Kidney (tissue), 14 donors: ENCODE data around the gene PTOV1. TPM values are rescaled to one million over a fixed set of nuclear protein-coding genes. Genes with fewer than 3 reads are reported as not detected.

Source experiments
- DNase-seq, 5 donors: peaks; one replicate each; pipeline ENCODE4 v3.0.0-alpha.2; 2013 to 2020
- FAIRE-seq: peaks from 2 replicates; lab custom pipeline; 2012; peaks lifted over from hg19 to GRCh38; lab: Jason Lieb, UNC
- H3K27ac ChIP-seq, 2 donors: one replicate each; pipeline ENCODE4 v1.7.0; 2013; ENCODE audit warnings: low read depth in 2 of 2, low read length in 2 of 2, inconsistent platforms in 1 of 2
- H3K27me3 ChIP-seq: one replicate; pipeline ENCODE4 v1.7.1; 2013; ENCODE audit warnings: low read length, inconsistent platforms; ENCODE audit not compliant: control insufficient read depth, insufficient read depth
- H3K36me3 ChIP-seq, 3 donors: one replicate each; pipeline versions ENCODE4 v1.7.0 to v1.7.1; 2013; ENCODE audit warnings: low read length in 3 of 3, control low read depth in 1 of 3, inconsistent platforms in 1 of 3; ENCODE audit not compliant: insufficient read depth in 3 of 3, control insufficient read depth in 2 of 3
- H3K4me1 ChIP-seq, 3 donors: one replicate each; pipeline versions ENCODE4 v1.7.0 to v1.7.1; 2013; ENCODE audit warnings: low read length in 3 of 3, inconsistent platforms in 1 of 3, low read depth in 1 of 3; ENCODE audit not compliant: control insufficient read depth in 2 of 3, insufficient read depth in 2 of 3
- H3K4me3 ChIP-seq, 3 donors: one replicate each; pipeline versions ENCODE4 v1.7.0 to v1.8.1; 2013; ENCODE audit warnings: low read length in 3 of 3, control low read depth in 1 of 3, inconsistent platforms in 1 of 3
- H3K9ac ChIP-seq, 3 donors: one replicate each; pipeline versions ENCODE4 v1.7.0 to v1.7.1; 2013; ENCODE audit warnings: low read length in 3 of 3, control low read depth in 1 of 3, inconsistent platforms in 1 of 3
- H3K9me3 ChIP-seq, 3 donors: one replicate each; pipeline versions ENCODE4 v1.7.0 to v1.7.1; 2013; ENCODE audit warnings: low read length in 3 of 3, control low read depth in 1 of 3, inconsistent platforms in 1 of 3; ENCODE audit not compliant: control insufficient read depth in 2 of 3, insufficient read depth in 1 of 3
- CTCF ChIP-seq: IDR thresholded peaks from 3 replicates; pipeline ENCODE4 v1.5.1; 2012; ENCODE audit warnings: mild to moderate bottlenecking, moderate library complexity, borderline replicate concordance; ENCODE audit not compliant: insufficient read depth; ENCODE audit errors: extremely low read depth
- intact Hi-C: fragments of 100-400 bp; cut with DNase I; formaldehyde crosslinking; loops from one replicate; pipeline ENCODE4 v1.11.1; 2022
- polyA plus RNA-seq: library from polyadenylated mRNA; stranded (reverse); fragments of 350-450 nt; fragmentation: Illumina TruSeq; extraction: RNeasy Lipid Tissue Mini Kit (QIAGEN cat#74804); gene quantifications from one replicate; pipeline ENCODE4 v1.2.3, GENCODE V29; 2014; ENCODE audit warnings: low read depth, low replicate concordance; ENCODE audit not compliant: insufficient read depth
- total RNA-seq: library from RNA; stranded (reverse); fragmentation: NEBNext Ultra II Directional; extraction: Animal tissue kit (Norgen Biotek cat#: 25700); gene quantifications from one replicate; pipeline ENCODE4 v1.2.1, GENCODE V29; 2021
- donor health status: control.
- donor health status: control.
- donor health status: control.
- donor health status: control.
- donor health status: control.
- donor health status: DM: yes; HTN: yes; CAD: no.
- donor health status: Normal renal cell carcinoma (clear cell type).

The PTOV1 gene
- total and polyA plus RNA-seq, 2 donors from 2014 or later, result 118 to 235 TPM

GRCh38 chr19:49889687-49890348 is 38.9 kb downstream of the PTOV1 start:
- Histone ChIP-seq H3K9ac (no peak overlapping the region), H3K27ac (no peak overlapping the region), H3K4me3 (no peak overlapping the region), H3K27me3 (no peaks in the 10 kb centered on the region), H3K9me3 (no peaks in the 10 kb centered on the region), H3K4me1 (peaks cover 0 to 5% (median 0%) of the 10 kb centered on the region in 3 donors), H3K36me3 (peaks cover 0 to 2% (median 1%) of the 10 kb centered on the region in 3 donors)
- FAIRE-seq (no peak), DNase-seq (peak; percentile 88 to 93 (median 91))
- TF ChIP-seq CTCF, result peak; percentile 53
- intact Hi-C loops, result no loop called here

- H3K9ac ChIP-seq, result no peak overlapping the region
- no peaks in the 10 kb centered on the region for H3K9me3 ChIP-seq
- intact Hi-C loops, result no loop called here
- no peak for TF ChIP-seq CTCF
- peaks cover 0 to 5% (median 0%) of the 10 kb centered on the region in 3 donors for H3K4me1 ChIP-seq
- FAIRE-seq (no peak), DNase-seq (peak in 3 of 5 donors; percentile 37 to 88 (median 64))
- H3K4me3 ChIP-seq, result no peak overlapping the region
- no peak overlapping the region for H3K27ac ChIP-seq
- no peaks in the 10 kb centered on the region for H3K36me3 ChIP-seq
- no peaks in the 10 kb centered on the region for H3K27me3 ChIP-seq
Measured at GRCh38 chr19:49890349-49891311, 39.7 kb downstream of the PTOV1 start.

- no peak for FAIRE-seq
- Histone ChIP-seq H3K27ac (no peak overlapping the region), H3K9ac (no peak overlapping the region), H3K27me3 (no peaks in the 10 kb centered on the region), H3K4me3 (no peak overlapping the region), H3K9me3 (no peaks in the 10 kb centered on the region), H3K4me1 (peaks cover 0 to 5% (median 0%) of the 10 kb centered on the region in 3 donors), H3K36me3 (no peaks in the 10 kb centered on the region)
- DNase-seq, result peak in 1 of 5 donors; percentile 61
- intact Hi-C loops, result no loop called here
- no peak for TF ChIP-seq CTCF
Measured at GRCh38 chr19:49891393-49891792, 40.4 kb downstream of the PTOV1 start.
